UCSD-AML1 (cell line): ENCODE data around the gene BPIFB2.
"Not testable (repeated sequence)": the region's sequence is repeated elsewhere in the genome, so short reads cannot be mapped to it uniquely, and the experiment has no call there.

Source experiments
- DNase-seq: peaks from one replicate; lab custom pipeline; 2025; ENCODE audit not compliant: unreplicated experiment; lab: John Stamatoyannopoulos, UW

BPIFB2 gene

DNA sequence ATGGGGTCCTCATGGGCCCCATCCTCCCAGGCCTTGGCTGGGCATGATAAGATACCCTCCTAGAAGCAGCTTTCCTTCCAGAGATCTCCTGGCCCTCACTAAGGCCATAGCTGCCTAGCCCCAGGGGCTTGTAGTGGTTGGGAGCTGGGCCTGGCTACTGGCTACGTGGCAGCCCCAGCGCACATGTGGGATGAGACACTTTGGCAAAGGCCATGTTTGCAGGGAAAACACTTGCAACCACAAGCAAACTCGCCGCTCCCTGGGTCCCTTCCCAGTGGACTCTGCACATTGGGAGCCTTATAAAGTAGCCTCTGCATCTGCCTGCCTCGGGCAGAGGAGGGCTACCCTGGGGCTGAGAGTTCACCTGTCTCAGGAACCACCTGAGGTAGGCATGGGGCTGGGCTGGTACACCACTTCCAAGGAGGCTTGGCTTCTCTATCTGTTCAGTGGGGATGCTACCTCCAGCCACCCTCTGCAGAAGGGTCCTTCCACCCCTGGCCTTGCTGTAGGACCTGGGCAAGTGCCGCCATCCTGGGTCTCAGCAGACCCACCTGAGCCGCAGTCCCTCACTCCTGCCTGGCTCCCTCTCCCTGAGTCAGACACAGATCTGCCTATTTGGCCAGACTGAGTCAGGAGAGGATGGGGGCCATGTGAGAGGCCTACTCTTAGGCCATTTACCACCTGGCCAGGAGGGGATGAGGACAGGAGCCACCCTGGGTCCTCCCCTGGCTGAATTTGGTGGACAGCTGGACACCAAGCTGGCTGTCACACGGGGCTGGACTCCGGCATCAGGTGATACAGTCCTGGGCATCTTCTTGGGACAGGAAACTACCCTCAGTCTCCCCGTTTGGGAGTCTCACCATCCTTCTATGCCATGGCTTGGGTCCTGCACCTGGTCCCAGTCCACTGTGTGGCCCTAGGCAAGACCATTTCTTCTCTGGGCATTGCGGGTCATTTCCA is at the start of gene BPIFB2:
Gene BPIFB2, plus strand, starts transcription at position 329 of the 960 bp plus-strand sequence. CDS start 871 bp downstream, outside the sequence.
- no peak for DNase-seq

DNA sequence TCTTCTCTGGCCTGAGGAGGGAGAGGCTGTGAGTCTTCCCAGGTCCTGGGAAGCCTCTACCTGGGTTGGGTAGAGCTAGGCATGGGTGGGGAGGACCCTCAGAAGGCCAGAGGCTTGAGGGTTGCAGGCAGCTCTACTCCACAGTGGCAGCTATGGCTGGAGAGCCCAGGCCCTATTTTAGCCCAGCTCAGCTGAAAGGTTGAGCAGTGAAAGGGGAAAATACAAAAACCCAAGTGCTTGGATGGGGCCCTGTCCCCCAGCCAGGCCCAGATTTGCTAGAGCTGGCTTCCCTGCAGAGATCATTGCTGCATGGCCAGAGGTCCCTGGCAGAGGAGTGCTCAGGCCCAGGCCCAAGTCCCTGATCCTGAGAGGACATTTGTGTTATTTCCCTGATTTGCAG is 48.9 kb upstream of the BPIFB2 start:
- no peak for DNase-seq

- no peak for DNase-seq
Observed at GRCh38 chr20:32959351-32960221, 47.9 kb upstream of the BPIFB2 start.

DNA sequence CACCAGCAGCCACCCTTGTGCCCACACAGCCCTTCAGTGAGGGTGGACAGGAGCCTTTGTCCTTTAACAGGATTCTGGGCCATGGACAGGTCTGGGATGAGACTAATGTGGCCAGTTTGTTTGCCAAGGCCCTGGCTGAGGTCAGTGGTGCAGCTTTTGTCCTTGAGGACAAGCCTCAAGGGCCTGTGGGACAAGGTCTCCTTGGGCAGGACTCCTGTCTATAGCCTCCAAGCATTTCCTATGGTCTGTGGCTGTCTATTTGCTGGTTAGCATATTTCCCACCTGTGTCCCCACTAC is 47.3 kb upstream of the BPIFB2 start:
- DNase-seq: no peak

- no peak for DNase-seq
Observed at GRCh38 chr20:32960849-32961731, 46.4 kb upstream of the BPIFB2 start.

DNA sequence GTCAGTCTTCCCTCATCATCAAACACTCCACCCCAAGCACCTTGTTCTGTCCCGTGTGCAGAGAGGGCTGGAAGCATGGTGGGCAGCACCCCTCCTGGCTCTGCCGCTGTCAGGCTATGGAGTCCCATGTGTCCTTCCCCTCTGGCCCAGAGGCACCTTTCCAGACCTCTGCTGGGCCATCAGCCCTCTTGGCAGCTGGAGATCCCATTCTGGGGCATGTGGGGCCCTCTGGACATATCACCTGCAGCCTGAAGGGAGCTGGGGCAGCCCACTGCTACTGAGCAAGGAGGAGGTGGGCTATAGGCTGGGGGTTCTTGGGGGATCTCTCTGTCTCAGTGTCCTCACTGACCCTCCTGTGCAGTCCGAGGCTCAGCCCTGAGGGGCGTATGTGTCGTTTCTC is 45.5 kb upstream of the BPIFB2 start:
- DNase-seq: no peak

DNA sequence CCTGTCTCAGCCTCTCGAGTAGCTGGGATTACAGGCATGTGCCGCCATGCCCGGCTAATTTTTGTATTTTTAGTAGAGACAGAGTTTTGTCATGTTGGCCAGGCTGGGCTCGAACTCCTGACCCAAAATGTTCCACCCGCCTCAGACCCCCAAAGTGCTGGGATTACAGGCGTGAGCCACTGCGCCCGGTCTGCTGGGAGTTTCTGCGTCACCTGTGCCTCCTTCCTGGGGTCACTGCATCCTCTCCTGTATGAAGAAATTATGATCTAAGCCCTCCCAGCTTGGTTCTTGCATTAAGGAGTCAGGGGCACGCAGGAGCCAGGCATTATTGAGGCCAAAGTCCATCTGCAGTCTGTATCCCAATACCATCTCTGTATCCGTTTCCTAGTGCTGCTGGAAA is 44.9 kb upstream of the BPIFB2 start:
- not testable (repeated sequence) for DNase-seq

- no peak for DNase-seq
Observed at GRCh38 chr20:32963176-32963575, 44.3 kb upstream of the BPIFB2 start.

DNA sequence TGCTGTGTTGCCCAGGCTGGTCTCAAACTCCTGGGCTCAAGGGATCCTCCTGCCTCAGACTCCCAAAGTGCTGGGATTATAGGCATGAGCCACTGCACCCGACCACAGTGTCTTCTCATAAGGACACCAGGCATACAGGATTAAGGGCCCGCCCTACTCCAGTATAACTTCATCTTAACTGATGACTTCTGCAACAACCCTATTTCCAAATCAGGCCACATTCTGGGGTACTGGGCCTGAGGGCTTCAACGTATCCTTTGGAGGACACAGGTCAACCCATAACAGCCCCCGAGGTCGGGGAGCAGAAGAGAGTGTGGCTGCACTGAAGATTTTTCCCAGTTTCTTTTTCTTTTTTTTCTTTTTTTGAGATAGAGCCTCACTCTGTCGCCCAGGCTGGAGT is 42.9 kb upstream of the BPIFB2 start:
- no peak for DNase-seq

DNA sequence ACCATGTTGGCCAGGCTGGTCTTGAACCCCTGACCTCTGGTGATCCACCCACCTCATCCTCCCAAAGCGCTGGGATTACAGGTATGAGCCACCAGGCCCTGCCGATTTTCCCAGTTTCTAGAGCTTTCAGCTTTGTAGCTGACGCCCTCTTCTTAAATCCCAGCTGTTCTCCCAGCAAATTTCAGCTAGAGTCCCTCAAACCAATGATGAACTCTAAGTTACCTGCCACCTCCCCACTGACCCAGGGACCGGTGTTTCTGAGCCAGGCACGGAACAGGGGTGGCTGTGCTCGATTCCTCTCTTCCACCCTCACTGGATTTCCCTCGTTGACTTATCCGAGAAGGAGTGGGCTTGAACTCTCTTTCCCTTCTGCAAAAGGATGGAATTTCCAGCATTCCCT is 42.4 kb upstream of the BPIFB2 start:
- DNase-seq: no peak

DNA sequence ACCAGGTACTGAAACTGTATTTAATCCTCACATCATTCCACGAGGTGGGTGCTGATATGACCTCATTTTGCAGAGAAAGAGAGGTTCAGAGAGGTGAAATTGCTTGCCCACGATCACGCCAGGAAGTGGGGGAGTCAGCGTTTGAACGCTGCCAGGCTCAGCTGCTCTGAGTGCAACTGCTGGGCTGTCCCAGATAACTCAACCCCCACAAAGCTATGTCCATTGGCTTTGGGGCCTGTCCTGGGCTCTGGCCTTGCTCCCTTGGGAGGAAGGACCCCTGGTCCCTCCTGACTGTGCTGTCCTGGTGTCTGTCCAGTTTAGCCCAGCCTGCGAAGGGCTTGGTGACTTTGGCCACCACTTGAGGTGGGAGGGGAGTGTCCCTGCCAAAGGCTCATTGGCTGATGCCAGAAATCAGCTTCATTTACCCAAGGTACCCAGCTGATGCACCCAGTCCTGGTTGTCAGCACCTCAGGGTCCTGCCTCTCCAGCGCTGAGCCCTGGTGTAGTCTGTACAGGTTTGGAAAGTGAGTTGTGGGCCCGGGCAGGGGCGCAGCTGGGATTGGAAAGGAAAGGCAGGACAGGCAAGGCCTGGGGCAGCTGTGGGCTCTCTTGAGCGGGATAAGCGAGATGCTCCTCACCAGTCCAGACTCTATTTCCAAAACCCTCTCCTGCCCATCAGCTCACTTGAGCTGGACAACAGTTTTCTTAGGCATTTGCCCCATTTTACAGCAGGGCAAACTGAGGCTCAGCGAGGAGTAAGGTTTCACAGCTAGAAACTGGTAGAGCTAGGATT is 41.7 kb upstream of the BPIFB2 start:
- no peak for DNase-seq

DNA sequence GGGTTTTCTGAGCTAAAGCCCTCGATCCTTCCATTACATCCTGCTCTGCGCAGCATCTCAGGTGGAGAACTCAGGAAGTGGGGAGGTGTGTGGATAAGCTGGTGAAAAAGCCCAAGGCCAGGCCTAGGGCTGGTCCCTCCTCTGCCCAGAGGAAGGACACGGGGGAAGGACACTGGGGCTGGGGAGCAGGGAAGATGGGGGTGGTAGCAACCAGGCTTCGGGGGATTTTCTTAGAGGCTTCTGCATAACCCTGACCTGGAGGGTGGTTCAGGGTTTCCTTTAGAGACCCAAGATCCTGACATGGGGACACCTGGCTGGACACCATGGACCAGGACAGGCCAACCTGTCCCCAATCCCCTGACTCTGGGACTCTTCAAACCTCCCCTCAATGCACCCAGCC is 41.1 kb upstream of the BPIFB2 start:
- DNase-seq: no peak

- no peak for DNase-seq
Observed at GRCh38 chr20:32966881-32967781, 40.4 kb upstream of the BPIFB2 start.

DNA sequence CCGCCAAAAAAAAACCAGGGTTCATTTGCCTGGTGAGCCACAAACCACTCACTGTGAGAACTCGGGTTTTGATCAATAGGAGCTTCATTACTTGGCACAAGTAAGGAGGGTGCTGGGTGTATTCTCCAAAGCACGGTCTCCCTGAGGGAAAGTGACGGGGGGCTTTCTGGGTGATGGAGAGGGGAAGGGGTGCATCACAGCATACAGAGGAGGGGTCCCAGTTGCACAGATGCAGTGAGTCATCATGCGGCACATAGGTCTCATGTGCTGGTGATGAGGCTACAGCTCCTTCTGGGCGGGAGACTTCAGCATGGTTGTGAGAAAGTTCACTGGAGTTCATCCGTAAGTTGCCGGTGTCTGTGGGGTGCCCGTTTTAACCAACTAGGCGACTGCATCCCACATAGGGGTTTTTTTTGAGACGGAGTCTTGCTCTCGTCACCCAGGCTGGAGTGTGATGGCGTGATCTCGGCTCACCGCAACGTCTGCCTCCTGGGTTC is 39.5 kb upstream of the BPIFB2 start:
- no peak for DNase-seq

- no peak for DNase-seq
Observed at GRCh38 chr20:32968478-32969241, 38.8 kb upstream of the BPIFB2 start.

- no peak for DNase-seq
Observed at GRCh38 chr20:32969356-32970114, 38.0 kb upstream of the BPIFB2 start.

DNA sequence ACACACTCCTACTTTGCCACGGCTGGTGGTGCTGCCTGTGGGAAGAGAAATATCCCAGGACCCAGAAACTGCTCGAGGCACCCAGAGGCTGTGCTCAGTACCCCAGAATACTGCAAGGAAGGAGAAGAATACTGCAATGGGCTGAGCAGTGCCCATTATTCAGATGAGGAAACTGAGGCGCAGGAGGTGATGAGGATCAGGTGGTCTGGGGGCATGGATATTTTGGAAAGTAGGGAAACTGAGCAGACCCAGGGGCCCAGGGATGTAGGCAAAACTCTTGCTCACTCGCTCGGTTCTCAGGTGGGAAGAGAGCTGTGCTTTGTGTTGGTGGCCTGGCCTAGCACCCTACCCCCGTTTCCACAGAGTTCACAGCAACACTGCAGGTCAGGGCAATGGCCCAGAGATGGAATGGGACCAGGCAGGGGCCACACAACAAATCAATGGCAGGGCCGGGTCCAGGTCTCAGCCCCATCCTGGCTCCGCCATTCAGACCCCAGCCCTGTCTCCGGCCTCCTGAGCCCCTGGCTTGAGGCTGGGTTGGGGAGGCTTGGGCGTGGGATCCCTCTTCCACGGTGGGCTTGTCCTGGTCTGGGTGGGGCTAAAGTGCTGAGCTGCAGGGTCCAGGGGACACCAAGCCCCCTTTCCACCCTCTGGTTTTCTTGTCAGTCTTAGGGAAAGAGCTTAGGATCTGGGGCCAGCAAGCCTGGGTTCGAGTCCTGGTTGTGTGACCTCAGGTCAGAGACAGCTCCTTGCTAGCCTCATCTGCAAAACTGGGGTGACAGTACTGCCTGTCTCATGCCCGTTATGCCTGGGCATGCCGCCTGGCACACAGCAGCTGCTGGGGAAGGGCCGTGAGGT is 37.2 kb upstream of the BPIFB2 start:
- no peak for DNase-seq
